Measurements from ENCODE around the gene RAPGEF5. TPM values are rescaled to one million over a fixed set of nuclear protein-coding genes. Genes with fewer than 3 reads are reported as not detected.

RAPGEF5 gene
- total and polyA plus RNA-seq, 2 donors = 6.1 to 30.5 TPM

DNA sequence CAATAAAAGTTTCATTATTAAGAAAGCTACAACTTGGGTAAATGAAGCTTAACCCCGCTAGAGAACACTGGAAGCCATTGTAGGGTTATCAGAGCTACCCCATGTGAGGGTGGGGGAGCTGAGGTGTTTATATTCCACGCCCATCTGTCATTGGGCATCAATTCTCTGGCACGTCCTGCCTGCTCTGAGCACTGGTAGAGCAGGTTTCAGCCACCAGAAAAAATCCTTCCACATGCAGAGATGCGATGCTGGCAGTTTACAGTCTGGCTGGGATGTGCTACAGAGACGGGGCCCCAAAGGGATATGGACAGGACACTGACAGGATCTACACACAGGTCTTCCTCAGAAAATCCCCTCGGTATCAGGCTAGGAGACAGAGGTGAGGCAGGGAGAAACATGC, 15.9 kb upstream of the RAPGEF5 start:
- WGBS = 90% methylated on average over 6 of the region's 6 CpGs
- H3K27ac ChIP-seq (ENCODE audit: low read depth in 1 of 2, low read length in 1 of 2) = no peak overlapping the region
- H3K27me3 ChIP-seq (ENCODE audit: control insufficient read depth in 2 of 2, insufficient read depth in 1 of 2, low read length in 1 of 2) = no peaks in the 10 kb centered on the region
- H3K4me1 ChIP-seq (ENCODE audit: control insufficient read depth in 2 of 2, insufficient read depth in 2 of 2, low read length in 2 of 2) = peaks cover 0 to 7% of the 10 kb centered on the region in 2 donors
- H3K9me3 ChIP-seq (ENCODE audit: control insufficient read depth in 2 of 2, insufficient read depth in 1 of 2, low read length in 1 of 2) = no peaks in the 10 kb centered on the region
- no peak overlapping the region for H3K4me3 ChIP-seq (ENCODE audit: low read length in 2 of 2)
- H3K36me3 ChIP-seq (ENCODE audit: control insufficient read depth in 2 of 2, insufficient read depth in 2 of 2, low read length in 1 of 2) = no peaks in the 10 kb centered on the region
- DNase-seq (ENCODE audit: low read depth in 6 of 9, low spot score in 9 of 9) = no peak

DNA sequence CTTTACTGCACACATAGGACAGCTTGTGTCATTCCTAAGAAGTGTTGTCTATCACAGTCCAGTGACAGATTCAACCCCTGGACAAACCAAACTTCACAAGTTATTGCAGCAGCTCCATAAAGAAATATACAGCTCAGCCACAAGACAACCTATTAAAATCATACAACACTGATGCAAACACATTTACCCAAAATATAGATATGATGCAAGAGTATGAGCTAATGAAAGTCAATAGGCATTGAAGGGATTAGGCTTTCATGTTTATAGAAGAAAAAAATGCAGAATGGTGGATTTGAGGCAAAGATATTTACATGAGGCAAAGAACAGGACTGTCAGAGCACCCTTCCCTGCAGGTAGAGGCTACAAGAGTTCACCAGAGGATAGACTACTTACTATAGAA, 14.9 kb upstream of the RAPGEF5 start:
- no peak overlapping the region for H3K27ac ChIP-seq (ENCODE audit: low read depth in 1 of 2, low read length in 1 of 2)
- peaks cover 0 to 7% of the 10 kb centered on the region in 2 donors for H3K4me1 ChIP-seq (ENCODE audit: control insufficient read depth in 2 of 2, insufficient read depth in 2 of 2, low read length in 2 of 2)
- DNase-seq (ENCODE audit: low read depth in 6 of 9, low spot score in 9 of 9) = no peak

DNA sequence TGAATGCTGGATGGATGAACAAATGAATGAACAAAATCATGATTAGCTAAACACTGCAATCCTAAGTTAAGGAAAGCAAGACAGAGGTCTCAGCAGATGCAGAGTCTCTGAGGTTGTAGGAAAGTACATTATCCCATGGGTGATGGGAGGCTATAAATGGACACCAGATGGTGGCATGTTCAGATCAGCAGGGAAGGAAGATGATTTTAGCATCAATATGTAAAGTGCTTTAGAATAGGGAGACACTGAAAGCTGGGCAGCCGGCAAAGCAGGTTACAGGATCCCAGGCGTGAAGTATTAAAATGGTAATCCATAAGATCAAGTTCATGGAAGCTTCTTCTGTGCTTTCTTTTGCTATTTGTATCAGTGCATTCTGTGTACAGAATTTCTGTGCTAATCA, 7.9 kb upstream of the RAPGEF5 start:
- Histone ChIP-seq H3K27me3 (ENCODE audit: control insufficient read depth in 2 of 2, insufficient read depth in 1 of 2, low read length in 1 of 2) (no peaks in the 10 kb centered on the region), H3K36me3 (ENCODE audit: control insufficient read depth in 2 of 2, insufficient read depth in 2 of 2, low read length in 1 of 2) (no peaks in the 10 kb centered on the region), H3K9me3 (ENCODE audit: control insufficient read depth in 2 of 2, insufficient read depth in 1 of 2, low read length in 1 of 2) (no peaks in the 10 kb centered on the region), H3K4me3 (ENCODE audit: low read length in 2 of 2) (no peak overlapping the region), H3K4me1 (ENCODE audit: control insufficient read depth in 2 of 2, insufficient read depth in 2 of 2, low read length in 2 of 2) (no peaks in the 10 kb centered on the region), H3K27ac (ENCODE audit: low read depth in 1 of 2, low read length in 1 of 2) (no peak overlapping the region)
- WGBS = 97% methylated on average over 2 of the region's 2 CpGs
- DNase-seq (ENCODE audit: low read depth in 6 of 9, low spot score in 9 of 9) = no peak

More for the DNA sequence above, 14.9 kb upstream of the RAPGEF5 start:
- no peak overlapping the region for H3K4me3 ChIP-seq (ENCODE audit: low read length in 2 of 2)
- no peaks in the 10 kb centered on the region for H3K27me3 ChIP-seq (ENCODE audit: control insufficient read depth in 2 of 2, insufficient read depth in 1 of 2, low read length in 1 of 2)
- H3K36me3 ChIP-seq (ENCODE audit: control insufficient read depth in 2 of 2, insufficient read depth in 2 of 2, low read length in 1 of 2) = no peaks in the 10 kb centered on the region
- no peaks in the 10 kb centered on the region for H3K9me3 ChIP-seq (ENCODE audit: control insufficient read depth in 2 of 2, insufficient read depth in 1 of 2, low read length in 1 of 2)

DNA sequence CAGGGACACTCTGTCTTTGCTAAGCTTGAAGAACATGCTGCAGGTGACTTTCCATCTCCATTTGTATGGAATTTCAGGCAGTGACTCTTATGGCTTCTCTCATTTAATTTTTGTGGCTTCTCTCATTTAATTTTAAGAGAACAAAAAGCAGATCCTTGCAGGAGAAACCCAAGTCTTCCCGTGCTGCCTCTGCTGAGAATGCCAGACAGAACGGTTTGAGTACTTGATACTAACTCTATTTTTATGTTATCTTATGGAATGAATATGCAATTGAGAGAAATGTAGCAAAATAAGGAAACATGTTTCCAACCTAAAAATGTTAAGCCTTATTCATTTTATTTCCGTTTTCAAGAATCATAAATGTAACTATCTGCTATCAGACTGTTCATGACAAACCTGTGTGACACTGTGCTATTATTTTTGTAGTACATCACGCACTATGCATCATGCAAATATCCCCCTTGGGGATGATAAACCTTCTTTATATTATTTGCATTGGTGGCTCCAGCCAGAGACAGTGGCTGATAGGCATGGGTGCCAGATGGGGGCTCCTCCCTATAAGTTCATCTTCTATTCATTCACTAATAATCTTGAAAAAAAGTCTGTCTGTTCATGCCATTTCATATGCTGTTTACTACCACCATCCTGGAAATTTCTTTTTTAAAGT, 6.9 kb upstream of the RAPGEF5 start:
- WGBS = 96% methylated on average over 4 of the region's 4 CpGs
- Histone ChIP-seq H3K4me1 (ENCODE audit: control insufficient read depth in 2 of 2, insufficient read depth in 2 of 2, low read length in 2 of 2) (no peaks in the 10 kb centered on the region), H3K4me3 (ENCODE audit: low read length in 2 of 2) (no peak overlapping the region), H3K27ac (ENCODE audit: low read depth in 1 of 2, low read length in 1 of 2) (no peak overlapping the region), H3K9me3 (ENCODE audit: control insufficient read depth in 2 of 2, insufficient read depth in 1 of 2, low read length in 1 of 2) (peaks cover 0 to 1% of the 10 kb centered on the region in 2 donors), H3K36me3 (ENCODE audit: control insufficient read depth in 2 of 2, insufficient read depth in 2 of 2, low read length in 1 of 2) (no peaks in the 10 kb centered on the region), H3K27me3 (ENCODE audit: control insufficient read depth in 2 of 2, insufficient read depth in 1 of 2, low read length in 1 of 2) (no peaks in the 10 kb centered on the region)
- no peak for DNase-seq (ENCODE audit: low read depth in 6 of 9, low spot score in 9 of 9)

DNA sequence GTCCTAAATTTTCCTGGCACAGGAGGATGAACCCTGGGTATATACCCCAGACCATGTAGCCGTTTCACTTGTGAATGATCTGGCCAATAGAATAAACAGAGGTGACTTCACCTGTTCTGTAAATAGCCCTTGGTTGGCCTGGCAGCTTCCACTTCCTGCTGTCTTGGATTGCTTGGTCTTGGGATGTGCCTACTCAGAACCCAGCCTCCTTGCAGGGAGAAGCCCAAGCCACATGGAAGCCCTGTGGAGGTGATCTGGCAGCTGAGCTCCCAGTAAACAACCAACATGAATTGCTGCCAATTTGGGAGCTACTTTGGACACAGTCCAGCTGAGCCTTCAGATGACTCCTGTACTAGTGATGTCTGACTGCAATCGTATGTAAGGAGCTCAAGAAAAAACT, 4.8 kb upstream of the RAPGEF5 start:
- no peak for DNase-seq (ENCODE audit: low read depth in 6 of 9, low spot score in 9 of 9)
- Histone ChIP-seq H3K27ac (ENCODE audit: low read depth in 1 of 2, low read length in 1 of 2) (no peak overlapping the region), H3K4me3 (ENCODE audit: low read length in 2 of 2) (no peak overlapping the region), H3K9me3 (ENCODE audit: control insufficient read depth in 2 of 2, insufficient read depth in 1 of 2, low read length in 1 of 2) (peaks cover 1 to 3% of the 10 kb centered on the region in 2 donors), H3K27me3 (ENCODE audit: control insufficient read depth in 2 of 2, insufficient read depth in 1 of 2, low read length in 1 of 2) (no peaks in the 10 kb centered on the region), H3K36me3 (ENCODE audit: control insufficient read depth in 2 of 2, insufficient read depth in 2 of 2, low read length in 1 of 2) (no peaks in the 10 kb centered on the region), H3K4me1 (ENCODE audit: control insufficient read depth in 2 of 2, insufficient read depth in 2 of 2, low read length in 2 of 2) (peaks cover 0 to 10% of the 10 kb centered on the region in 2 donors)
- 95% methylated on average over 2 of the region's 2 CpGs for WGBS

DNA sequence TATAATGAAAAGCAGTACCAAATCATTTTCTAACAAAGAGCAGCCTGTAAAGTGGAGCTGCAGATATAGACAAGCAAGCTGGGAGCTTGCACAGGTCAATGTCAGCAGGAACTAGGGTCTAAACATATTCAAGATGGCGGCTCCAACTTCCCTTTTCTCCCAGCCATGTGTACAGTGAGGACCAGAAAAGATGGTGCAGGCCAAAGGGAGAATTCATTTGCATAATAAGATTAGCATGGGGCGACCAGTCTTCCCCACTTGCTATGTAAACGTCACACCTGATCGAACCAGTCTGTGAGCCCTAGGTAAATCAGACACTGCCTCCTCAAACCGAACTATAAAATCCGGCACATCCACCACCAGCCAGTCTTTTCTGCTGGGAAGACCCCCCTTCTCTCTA, 4.4 kb upstream of the RAPGEF5 start:
- no peak overlapping the region for H3K27ac ChIP-seq (ENCODE audit: low read depth in 1 of 2, low read length in 1 of 2)
- 97% methylated on average over 6 of the region's 6 CpGs for WGBS
- no peak for DNase-seq (ENCODE audit: low read depth in 6 of 9, low spot score in 9 of 9)
- peaks cover 1 to 3% of the 10 kb centered on the region in 2 donors for H3K9me3 ChIP-seq (ENCODE audit: control insufficient read depth in 2 of 2, insufficient read depth in 1 of 2, low read length in 1 of 2)
- no peak overlapping the region for H3K4me3 ChIP-seq (ENCODE audit: low read length in 2 of 2)
- H3K27me3 ChIP-seq (ENCODE audit: control insufficient read depth in 2 of 2, insufficient read depth in 1 of 2, low read length in 1 of 2) = no peaks in the 10 kb centered on the region
- peaks cover 0 to 10% of the 10 kb centered on the region in 2 donors for H3K4me1 ChIP-seq (ENCODE audit: control insufficient read depth in 2 of 2, insufficient read depth in 2 of 2, low read length in 2 of 2)
- no peaks in the 10 kb centered on the region for H3K36me3 ChIP-seq (ENCODE audit: control insufficient read depth in 2 of 2, insufficient read depth in 2 of 2, low read length in 1 of 2)

DNA sequence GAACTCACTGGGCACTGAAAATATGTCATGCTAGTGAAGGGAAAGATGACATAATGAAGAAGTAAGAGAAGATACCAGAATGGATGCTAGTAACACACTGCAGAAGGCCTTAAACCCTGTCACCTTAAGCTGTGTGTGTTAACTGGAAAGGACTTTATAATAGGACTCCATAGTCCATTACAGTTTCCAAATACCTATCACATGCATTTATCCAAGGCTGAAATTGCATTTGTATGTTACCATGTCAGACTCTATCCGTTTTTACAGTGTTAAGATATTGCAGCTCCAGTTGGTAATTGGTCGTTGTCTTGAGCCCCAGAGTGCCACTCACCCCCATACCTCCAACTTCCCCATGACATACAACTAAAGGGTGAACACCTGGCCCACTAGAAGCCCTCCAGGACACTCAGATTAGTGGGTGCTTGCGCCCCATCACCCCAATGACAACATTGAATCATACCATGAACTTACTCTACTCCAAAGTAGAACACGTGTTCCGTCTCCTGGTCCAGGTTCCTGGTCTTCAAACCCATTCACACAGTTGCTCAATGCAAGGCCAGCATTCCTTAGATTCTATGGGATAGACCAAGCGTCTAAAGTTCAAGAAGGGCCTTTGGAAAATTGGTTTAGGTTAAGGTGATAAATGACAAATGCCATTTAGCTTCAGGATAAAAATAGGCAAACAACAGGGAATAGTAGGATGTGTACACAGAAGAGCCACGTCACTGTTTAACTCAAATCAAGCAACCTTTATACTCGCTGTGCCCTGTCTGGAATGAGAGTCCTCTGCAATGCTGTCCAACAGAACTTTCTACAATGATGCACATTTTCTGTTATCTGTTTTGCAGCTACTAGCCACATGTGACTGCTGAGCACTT, 2.1 kb upstream of the RAPGEF5 start:
- Histone ChIP-seq H3K27me3 (ENCODE audit: control insufficient read depth in 2 of 2, insufficient read depth in 1 of 2, low read length in 1 of 2) (no peaks in the 10 kb centered on the region), H3K9me3 (ENCODE audit: control insufficient read depth in 2 of 2, insufficient read depth in 1 of 2, low read length in 1 of 2) (peaks cover 3 to 6% of the 10 kb centered on the region in 2 donors), H3K4me3 (ENCODE audit: low read length in 2 of 2) (no peak overlapping the region), H3K36me3 (ENCODE audit: control insufficient read depth in 2 of 2, insufficient read depth in 2 of 2, low read length in 1 of 2) (peaks cover 0 to 3% of the 10 kb centered on the region in 2 donors), H3K4me1 (ENCODE audit: control insufficient read depth in 2 of 2, insufficient read depth in 2 of 2, low read length in 2 of 2) (peaks cover 0 to 20% of the 10 kb centered on the region in 2 donors), H3K27ac (ENCODE audit: low read depth in 1 of 2, low read length in 1 of 2) (no peak overlapping the region)
- WGBS = over 99% methylated on average over 8 of the region's 8 CpGs
- no peak for DNase-seq (ENCODE audit: low read depth in 6 of 9, low spot score in 9 of 9)

DNA sequence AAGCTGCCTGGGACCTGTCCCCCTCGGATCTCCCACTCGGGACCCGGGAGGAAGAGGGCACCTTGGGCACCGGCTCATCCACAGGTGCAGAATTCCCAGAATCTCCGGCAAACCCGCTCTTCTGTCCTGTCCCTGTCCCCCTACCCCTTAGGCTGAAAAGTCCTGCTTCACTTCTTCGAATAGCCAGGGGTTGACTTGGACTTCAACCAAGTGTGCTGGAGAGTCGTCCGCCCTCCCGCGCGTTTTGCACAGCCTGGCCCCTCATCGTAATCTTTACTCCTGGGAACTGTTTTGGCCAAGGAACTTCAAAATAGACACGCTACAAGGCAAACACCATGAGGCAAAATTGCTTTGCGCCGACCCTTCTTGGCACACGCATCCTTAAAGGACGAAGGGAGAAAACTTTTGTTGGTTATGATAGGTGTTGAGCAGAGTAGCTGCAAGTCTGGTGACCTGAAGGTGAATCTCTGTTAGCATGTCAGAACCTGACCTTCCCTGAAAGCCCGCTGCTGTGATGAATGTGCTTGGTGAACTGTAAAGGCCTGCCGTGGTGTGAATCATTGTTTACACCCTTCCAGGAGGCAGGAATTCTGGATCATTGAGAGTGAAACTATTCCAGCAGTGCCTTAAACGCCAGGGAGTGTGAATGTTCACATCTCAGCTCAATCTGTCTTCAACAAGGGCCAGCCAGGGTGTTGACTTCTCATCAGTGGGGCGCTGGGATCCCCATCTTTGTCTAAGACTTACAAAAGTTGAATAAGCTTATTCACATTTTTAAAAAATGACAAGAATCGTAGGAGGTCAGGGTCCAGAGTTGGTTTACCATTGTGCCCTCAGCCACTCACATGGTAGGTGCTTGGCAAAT, 589 bp upstream of the RAPGEF5 start:
- DNase-seq (ENCODE audit: low read depth in 6 of 9, low spot score in 9 of 9) = no peak
- Histone ChIP-seq H3K27ac (ENCODE audit: low read depth in 1 of 2, low read length in 1 of 2) (peak overlapping the region; percentile 15 to 32), H3K9me3 (ENCODE audit: control insufficient read depth in 2 of 2, insufficient read depth in 1 of 2, low read length in 1 of 2) (peaks cover 3 to 6% of the 10 kb centered on the region in 2 donors), H3K4me3 (ENCODE audit: low read length in 2 of 2) (peak overlapping the region; percentile 34 to 86), H3K36me3 (ENCODE audit: control insufficient read depth in 2 of 2, insufficient read depth in 2 of 2, low read length in 1 of 2) (peaks cover 0 to 5% of the 10 kb centered on the region in 2 donors), H3K4me1 (ENCODE audit: control insufficient read depth in 2 of 2, insufficient read depth in 2 of 2, low read length in 2 of 2) (peaks cover 0 to 20% of the 10 kb centered on the region in 2 donors), H3K27me3 (ENCODE audit: control insufficient read depth in 2 of 2, insufficient read depth in 1 of 2, low read length in 1 of 2) (no peaks in the 10 kb centered on the region)
- WGBS = 64% methylated on average over 23 of the region's 23 CpGs
